Hepatocyte (in vitro differentiated cells): Measurements from ENCODE around the gene ATP1A2. TPM values are rescaled to one million over a fixed set of nuclear protein-coding genes. Genes with fewer than 3 reads are reported as not detected.

Experiments used
- DNase-seq: peaks from one replicate; pipeline ENCODE4 v3.0.0-alpha.2; 2016; ENCODE audit warnings: low spot score
- H2AFZ ChIP-seq: fragments of 200-600 bp; sonication (generic); 2 replicates; pipeline ENCODE4 v1.6.0; 2016; ENCODE audit warnings: antibody characterized with exemption, mild to moderate bottlenecking
- H3K27ac ChIP-seq: fragments of 200-600 bp; sonication (generic); 2 replicates; pipeline ENCODE4 v1.5.1; 2016; ENCODE audit warnings: mild to moderate bottlenecking
- H3K27me3 ChIP-seq: fragments of 200-600 bp; sonication (generic); 2 replicates; pipeline ENCODE4 v1.6.1; 2016
- H3K36me3 ChIP-seq: fragments of 200-600 bp; sonication (generic); replicated peaks from 2 replicates; pipeline ENCODE4 v1.5.1; 2016; ENCODE audit warnings: low read depth; ENCODE audit not compliant: insufficient read depth
- H3K4me1 ChIP-seq: fragments of 200-600 bp; sonication (generic); 2 replicates; pipeline ENCODE4 v1.5.1; 2016; ENCODE audit warnings: mild to moderate bottlenecking, moderate library complexity; ENCODE audit not compliant: insufficient read depth
- H3K4me2 ChIP-seq: fragments of 200-600 bp; sonication (generic); 2 replicates; pipeline ENCODE4 v1.6.0; 2016
- H3K4me3 ChIP-seq: fragments of 200-600 bp; sonication (generic); 2 replicates; pipeline ENCODE4 v1.5.1; 2016; ENCODE audit warnings: mild to moderate bottlenecking
- H3K79me2 ChIP-seq: fragments of 200-600 bp; sonication (generic); 2 replicates; pipeline ENCODE4 v1.6.0; 2017; ENCODE audit warnings: mild to moderate bottlenecking
- H3K9me2 ChIP-seq: fragments of 200-600 bp; sonication (generic); replicated peaks from 2 replicates; pipeline ENCODE4 v1.6.0; 2017; ENCODE audit warnings: mild to moderate bottlenecking; ENCODE audit not compliant: insufficient read depth
- H3K9me3 ChIP-seq: fragments of 200-600 bp; sonication (generic); 2 replicates; pipeline ENCODE4 v1.5.1; 2016; ENCODE audit warnings: low read depth, mild to moderate bottlenecking
- H4K20me1 ChIP-seq: fragments of 200-600 bp; sonication (generic); 2 replicates; pipeline ENCODE4 v1.6.0; 2016; ENCODE audit warnings: mild to moderate bottlenecking; ENCODE audit not compliant: insufficient read depth, poor library complexity, severe bottlenecking
- EZH2 ChIP-seq: fragments of 200-600 bp; sonication (generic); IDR thresholded peaks from 2 replicates; pipeline ENCODE4 v1.6.1; 2016; ENCODE audit warnings: antibody characterized with exemption, mild to moderate bottlenecking, borderline replicate concordance
- EZH2phosphoT487 ChIP-seq: fragments of 200-600 bp; sonication (generic); IDR thresholded peaks from one replicate; pipeline ENCODE4 v1.6.1; 2018; ENCODE audit warnings: antibody characterized with exemption, mild to moderate bottlenecking, low read depth, moderate library complexity; ENCODE audit not compliant: unreplicated experiment, severe bottlenecking
- WGBS: methylation state at CpG from one replicate; pipeline ENCODE4 v1.1.6; 2016; ENCODE audit warnings: low lambda C conversion rate; ENCODE audit errors: missing lambda C conversion rate; 5-methylcytosine and 5-hydroxymethylcytosine counted together
- polyA plus RNA-seq: library from polyadenylated mRNA; unstranded; fragments of >200 nt; fragmentation: Nextera tagmentation; extraction: Ambion mirVana; gene quantifications from 2 replicates; pipeline ENCODE4 v1.2.1, GENCODE V29; 2016
- total RNA-seq: library from RNA; depleted of rRNA; stranded (reverse); fragments of >200 nt; gene quantifications from 2 replicates; pipeline ENCODE4 v1.2.3, GENCODE V29; 2014
- TF ChIP-seq, protein P1 (sequence below): fragments of 200-600 bp; sonication (generic); IDR thresholded peaks from 2 replicates; pipeline ENCODE4 v1.5.1; 2016; ENCODE audit warnings: antibody characterized with exemption, mild to moderate bottlenecking; ENCODE audit not compliant: poor library complexity

ATP1A2 gene
- total and polyA plus RNA-seq, 2 experiments from 2014 or later, result 1.5 to 2.9 TPM

GRCh38 chr1:160074865-160075264, 40.7 kb upstream of the ATP1A2 start:
- Histone ChIP-seq H3K9me2 (no peaks in the 10 kb centered on the region), H3K9me3 (no peaks in the 10 kb centered on the region), H3K4me1 (no peaks in the 10 kb centered on the region), H2AFZ (no peak overlapping the region), H3K36me3 (no peaks in the 10 kb centered on the region), H3K27me3 (peaks cover 48% of the 10 kb centered on the region), H3K4me2 (no peak overlapping the region), H4K20me1 (no peaks in the 10 kb centered on the region), H3K79me2 (no peaks in the 10 kb centered on the region), H3K27ac (no peak overlapping the region), H3K4me3 (no peak overlapping the region)
- no peak for DNase-seq
- 64% methylated on average over 4 of the region's 4 CpGs for WGBS
- TF ChIP-seq EZH2phosphoT487 (no peak), EZH2 (no peak)
- TF ChIP-seq, protein P1, sequence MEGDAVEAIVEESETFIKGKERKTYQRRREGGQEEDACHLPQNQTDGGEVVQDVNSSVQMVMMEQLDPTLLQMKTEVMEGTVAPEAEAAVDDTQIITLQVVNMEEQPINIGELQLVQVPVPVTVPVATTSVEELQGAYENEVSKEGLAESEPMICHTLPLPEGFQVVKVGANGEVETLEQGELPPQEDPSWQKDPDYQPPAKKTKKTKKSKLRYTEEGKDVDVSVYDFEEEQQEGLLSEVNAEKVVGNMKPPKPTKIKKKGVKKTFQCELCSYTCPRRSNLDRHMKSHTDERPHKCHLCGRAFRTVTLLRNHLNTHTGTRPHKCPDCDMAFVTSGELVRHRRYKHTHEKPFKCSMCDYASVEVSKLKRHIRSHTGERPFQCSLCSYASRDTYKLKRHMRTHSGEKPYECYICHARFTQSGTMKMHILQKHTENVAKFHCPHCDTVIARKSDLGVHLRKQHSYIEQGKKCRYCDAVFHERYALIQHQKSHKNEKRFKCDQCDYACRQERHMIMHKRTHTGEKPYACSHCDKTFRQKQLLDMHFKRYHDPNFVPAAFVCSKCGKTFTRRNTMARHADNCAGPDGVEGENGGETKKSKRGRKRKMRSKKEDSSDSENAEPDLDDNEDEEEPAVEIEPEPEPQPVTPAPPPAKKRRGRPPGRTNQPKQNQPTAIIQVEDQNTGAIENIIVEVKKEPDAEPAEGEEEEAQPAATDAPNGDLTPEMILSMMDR, result no peak

- DNase-seq, result no peak
- Histone ChIP-seq H3K79me2 (no peaks in the 10 kb centered on the region), H3K36me3 (no peaks in the 10 kb centered on the region), H2AFZ (no peak overlapping the region), H3K27ac (no peak overlapping the region), H3K4me3 (no peak overlapping the region), H3K27me3 (peaks cover 58% of the 10 kb centered on the region), H3K4me1 (no peaks in the 10 kb centered on the region), H4K20me1 (no peaks in the 10 kb centered on the region), H3K4me2 (no peak overlapping the region), H3K9me3 (no peaks in the 10 kb centered on the region), H3K9me2 (no peaks in the 10 kb centered on the region)
- 64% methylated on average over 2 of the region's 2 CpGs for WGBS
- TF ChIP-seq EZH2phosphoT487 (no peak), EZH2 (no peak)
- TF ChIP-seq, protein P1, result no peak
Observed at GRCh38 chr1:160075836-160076235, 39.7 kb upstream of the ATP1A2 start.

DNA sequence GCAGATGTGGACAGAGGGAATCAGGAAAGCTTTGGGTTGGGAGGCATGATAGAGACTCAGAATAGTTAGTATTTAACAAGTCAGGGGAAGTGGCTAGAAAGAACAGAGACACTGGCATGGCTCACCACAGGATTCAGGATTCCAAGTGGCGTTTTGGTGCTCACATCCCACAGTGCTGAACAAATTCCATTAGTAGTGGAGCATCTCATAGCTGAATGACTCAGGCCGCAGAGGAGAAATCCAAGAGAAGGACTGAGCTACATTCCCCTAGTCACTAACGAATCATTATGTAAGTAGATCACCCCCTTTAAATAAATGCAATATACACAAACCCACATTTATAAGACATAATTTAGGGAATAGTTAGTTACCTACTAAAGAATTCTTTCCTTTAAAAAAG, 39.3 kb upstream of the ATP1A2 start:
- no peaks in the 10 kb centered on the region for H4K20me1 ChIP-seq
- H3K27ac ChIP-seq, result no peak overlapping the region
- no peaks in the 10 kb centered on the region for H3K36me3 ChIP-seq
- no peak for DNase-seq
- H3K27me3 ChIP-seq, result peaks cover 60% of the 10 kb centered on the region
- H3K79me2 ChIP-seq, result no peaks in the 10 kb centered on the region
- 85% methylated on average over 3 of the region's 3 CpGs for WGBS
- TF ChIP-seq EZH2, result no peak
- TF ChIP-seq EZH2phosphoT487, result no peak
- TF ChIP-seq, protein P1, result no peak
- no peaks in the 10 kb centered on the region for H3K9me3 ChIP-seq
- no peak overlapping the region for H2AFZ ChIP-seq
- no peak overlapping the region for H3K4me3 ChIP-seq
- H3K9me2 ChIP-seq, result no peaks in the 10 kb centered on the region
- H3K4me1 ChIP-seq, result no peaks in the 10 kb centered on the region
- no peak overlapping the region for H3K4me2 ChIP-seq

GRCh38 chr1:160077486-160077885, 38.1 kb upstream of the ATP1A2 start:
- no peak overlapping the region for H3K4me2 ChIP-seq
- H3K9me2 ChIP-seq, result no peaks in the 10 kb centered on the region
- no peak overlapping the region for H3K4me3 ChIP-seq
- H3K79me2 ChIP-seq, result no peaks in the 10 kb centered on the region
- peaks cover 60% of the 10 kb centered on the region for H3K27me3 ChIP-seq
- no peak for TF ChIP-seq EZH2
- TF ChIP-seq, protein P1, result no peak
- no peak for TF ChIP-seq EZH2phosphoT487
- no peaks in the 10 kb centered on the region for H3K36me3 ChIP-seq
- no peaks in the 10 kb centered on the region for H3K9me3 ChIP-seq
- H3K4me1 ChIP-seq, result no peaks in the 10 kb centered on the region
- no peak overlapping the region for H3K27ac ChIP-seq
- no peak overlapping the region for H2AFZ ChIP-seq
- no peak for DNase-seq
- H4K20me1 ChIP-seq, result no peaks in the 10 kb centered on the region
